Loucy (cell line): ENCODE results near the gene BCL3.

Experiments used
- H2AFZ ChIP-seq: fragments of 200-600 bp; sonication (generic); 2 replicates; pipeline ENCODE4 v1.6.0; 2016; ENCODE audit warnings: antibody characterized with exemption, mild to moderate bottlenecking, low read length, moderate library complexity
- H3F3A ChIP-seq: fragments of 200-600 bp; 2 replicates; pipeline ENCODE4 v1.6.0; 2016; ENCODE audit warnings: antibody characterized with exemption, low read depth, mild to moderate bottlenecking
- H3K27me3 ChIP-seq: fragments of 200-600 bp; sonication (generic); 2 replicates; pipeline ENCODE4 v1.6.1; 2014; ENCODE audit warnings: low read length, mild to moderate bottlenecking; ENCODE audit not compliant: insufficient read depth, poor library complexity, severe bottlenecking
- H3K36me3 ChIP-seq: fragments of 200-600 bp; sonication (generic); 2 replicates; pipeline ENCODE4 v1.6.1; 2016; ENCODE audit warnings: low read length; ENCODE audit not compliant: insufficient read depth
- H3K4me1 ChIP-seq: fragments of 200-600 bp; sonication (generic); 2 replicates; pipeline ENCODE4 v1.5.1; 2014; ENCODE audit warnings: low read length, mild to moderate bottlenecking; ENCODE audit not compliant: insufficient read depth, poor library complexity, severe bottlenecking
- H3K4me2 ChIP-seq: fragments of 200-600 bp; sonication (generic); 2 replicates; pipeline ENCODE4 v1.6.0; 2014; ENCODE audit warnings: antibody characterized with exemption, low read length, low read depth, mild to moderate bottlenecking; ENCODE audit not compliant: poor library complexity, severe bottlenecking
- H3K4me3 ChIP-seq: fragments of 200-600 bp; sonication (generic); 2 replicates; pipeline ENCODE4 v1.5.1; 2014; ENCODE audit warnings: low read length, mild to moderate bottlenecking, mixed read lengths; ENCODE audit not compliant: poor library complexity, severe bottlenecking
- H3K79me2 ChIP-seq: fragments of 200-600 bp; sonication (generic); 2 replicates; pipeline ENCODE4 v1.6.1; 2014; ENCODE audit warnings: low read length; ENCODE audit not compliant: insufficient read depth
- H3K9ac ChIP-seq: fragments of 200-600 bp; sonication (generic); 2 replicates; pipeline ENCODE4 v1.6.0; 2014; ENCODE audit warnings: mild to moderate bottlenecking, low read depth, low read length, moderate library complexity; ENCODE audit not compliant: poor library complexity, severe bottlenecking
- H3K9me2 ChIP-seq: fragments of 200-600 bp; sonication (generic); replicated peaks from 2 replicates; pipeline ENCODE4 v1.6.1; 2016; ENCODE audit warnings: low read depth, low read length, mixed read lengths
- H3K9me3 ChIP-seq: fragments of 200-600 bp; sonication (generic); 2 replicates; pipeline ENCODE4 v1.6.1; 2014; ENCODE audit warnings: mild to moderate bottlenecking, antibody characterized with exemption, low read length, low read depth; ENCODE audit not compliant: insufficient read depth
- H4K20me1 ChIP-seq: fragments of 200-600 bp; sonication (generic); 2 replicates; pipeline ENCODE4 v1.6.0; 2014; ENCODE audit warnings: antibody characterized with exemption, low read length, mild to moderate bottlenecking; ENCODE audit not compliant: insufficient read depth, poor library complexity, severe bottlenecking
- EZH2phosphoT487 ChIP-seq: fragments of 200-600 bp; IDR thresholded peaks from 2 replicates; pipeline ENCODE4 v1.6.1; 2018; ENCODE audit warnings: antibody characterized with exemption, mild to moderate bottlenecking, moderate library complexity, borderline replicate concordance
- TF ChIP-seq, protein P1 (sequence below): fragments of 200-600 bp; sonication (generic); conservative IDR thresholded peaks from 2 replicates; pipeline ENCODE4 v1.5.1; 2014; ENCODE audit warnings: mild to moderate bottlenecking, antibody characterized with exemption, low read length

BCL3 gene

GRCh38 chr19:44735011-44735410 is 13.5 kb upstream of the BCL3 start:
- Histone ChIP-seq H3K79me2 (no peaks in the 10 kb centered on the region), H3K9ac (no peak overlapping the region), H3K36me3 (no peaks in the 10 kb centered on the region), H3K4me1 (no peaks in the 10 kb centered on the region), H3K4me2 (no peak overlapping the region), H2AFZ (no peak overlapping the region), H3K9me2 (no peaks in the 10 kb centered on the region), H3K9me3 (no peaks in the 10 kb centered on the region), H3K27me3 (no peaks in the 10 kb centered on the region), H4K20me1 (no peaks in the 10 kb centered on the region), H3K4me3 (no peak overlapping the region), H3F3A (no peaks in the 10 kb centered on the region)
- TF ChIP-seq EZH2phosphoT487, result no peak
- TF ChIP-seq, protein P1, sequence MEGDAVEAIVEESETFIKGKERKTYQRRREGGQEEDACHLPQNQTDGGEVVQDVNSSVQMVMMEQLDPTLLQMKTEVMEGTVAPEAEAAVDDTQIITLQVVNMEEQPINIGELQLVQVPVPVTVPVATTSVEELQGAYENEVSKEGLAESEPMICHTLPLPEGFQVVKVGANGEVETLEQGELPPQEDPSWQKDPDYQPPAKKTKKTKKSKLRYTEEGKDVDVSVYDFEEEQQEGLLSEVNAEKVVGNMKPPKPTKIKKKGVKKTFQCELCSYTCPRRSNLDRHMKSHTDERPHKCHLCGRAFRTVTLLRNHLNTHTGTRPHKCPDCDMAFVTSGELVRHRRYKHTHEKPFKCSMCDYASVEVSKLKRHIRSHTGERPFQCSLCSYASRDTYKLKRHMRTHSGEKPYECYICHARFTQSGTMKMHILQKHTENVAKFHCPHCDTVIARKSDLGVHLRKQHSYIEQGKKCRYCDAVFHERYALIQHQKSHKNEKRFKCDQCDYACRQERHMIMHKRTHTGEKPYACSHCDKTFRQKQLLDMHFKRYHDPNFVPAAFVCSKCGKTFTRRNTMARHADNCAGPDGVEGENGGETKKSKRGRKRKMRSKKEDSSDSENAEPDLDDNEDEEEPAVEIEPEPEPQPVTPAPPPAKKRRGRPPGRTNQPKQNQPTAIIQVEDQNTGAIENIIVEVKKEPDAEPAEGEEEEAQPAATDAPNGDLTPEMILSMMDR, result no peak

GRCh38 chr19:44737238-44738071 is 11.1 kb upstream of the BCL3 start:
- H3K4me1 ChIP-seq, result peaks cover 4% of the 10 kb centered on the region
- H3K79me2 ChIP-seq, result no peaks in the 10 kb centered on the region
- H2AFZ ChIP-seq, result no peak overlapping the region
- no peaks in the 10 kb centered on the region for H3K27me3 ChIP-seq
- H3K4me3 ChIP-seq, result no peak overlapping the region
- H3K36me3 ChIP-seq, result no peaks in the 10 kb centered on the region
- TF ChIP-seq, protein P1, result no peak
- TF ChIP-seq EZH2phosphoT487, result no peak
- H3K9me3 ChIP-seq, result no peaks in the 10 kb centered on the region
- no peak overlapping the region for H3K4me2 ChIP-seq
- H3F3A ChIP-seq, result no peaks in the 10 kb centered on the region
- H3K9ac ChIP-seq, result no peak overlapping the region
- H3K9me2 ChIP-seq, result no peaks in the 10 kb centered on the region
- H4K20me1 ChIP-seq, result no peaks in the 10 kb centered on the region

DNA sequence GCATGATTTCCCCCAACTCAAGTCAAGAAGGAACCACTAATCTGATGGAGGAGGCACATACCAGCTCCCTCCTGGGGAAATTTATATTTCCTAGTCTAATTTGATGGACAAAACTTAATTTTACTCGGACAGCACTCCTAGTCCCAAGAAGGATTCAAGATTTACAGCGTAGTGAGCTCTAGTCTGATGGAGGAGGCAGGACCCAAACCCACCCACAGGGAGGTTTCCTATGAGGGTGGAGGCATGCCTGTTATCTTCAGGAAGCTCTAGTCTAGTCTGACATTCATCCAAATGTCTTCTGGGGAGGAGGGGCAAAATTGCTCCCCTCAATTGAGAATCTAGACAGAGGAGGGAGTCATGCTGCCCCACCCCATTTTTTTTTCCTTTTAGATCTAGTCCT is 10.4 kb upstream of the BCL3 start:
- Histone ChIP-seq H3K9me3 (no peaks in the 10 kb centered on the region), H3K9ac (no peak overlapping the region), H4K20me1 (no peaks in the 10 kb centered on the region), H3F3A (no peaks in the 10 kb centered on the region), H3K4me3 (no peak overlapping the region), H2AFZ (no peak overlapping the region), H3K4me1 (peaks cover 4% of the 10 kb centered on the region), H3K79me2 (no peaks in the 10 kb centered on the region), H3K4me2 (no peak overlapping the region), H3K9me2 (no peaks in the 10 kb centered on the region), H3K27me3 (no peaks in the 10 kb centered on the region), H3K36me3 (no peaks in the 10 kb centered on the region)
- TF ChIP-seq, protein P1, result no peak
- no peak for TF ChIP-seq EZH2phosphoT487
